ENCODE measurements around the gene ZNF827. TPM values are rescaled to one million over a fixed set of nuclear protein-coding genes. Genes with fewer than 3 reads are reported as not detected.

ZNF827 gene
- total and polyA plus RNA-seq, 2 of the 13 experiments (the other 11 are each of a cell fraction or from before 2014, with no cell fraction given), result 2.8 TPM

- TF ChIP-seq MAX (IDR thresholded peaks at IDR 0.05), result no peak
Observed at GRCh38 chr4:145732001-145732815, 206.4 kb downstream of the ZNF827 start (continued).

- POLR2A ChIA-PET, result no interaction called here
- H3K27me3 ChIP-seq (ENCODE audit: control insufficient read depth in 1 of 2, insufficient read depth in 2 of 2, low read length in 2 of 2), result peaks cover 0 to 38% of the 10 kb centered on the region in 2 experiments; a peak in 3 of 5 replicates
- 0% methylated on average over 1 of the region's 1 CpG for WGBS (ENCODE audit: low lambda C conversion rate)
- H4K20me1 ChIP-seq (ENCODE audit: insufficient read depth, low read length), result no peaks in the 10 kb centered on the region
- no peaks in the 10 kb centered on the region for H3K9me3 ChIP-seq (ENCODE audit: low read length)
- H3K27ac ChIP-seq (ENCODE audit: extremely low read length, insufficient read depth, low read length), result no peak overlapping the region
- H3K4me1 ChIP-seq (ENCODE audit: insufficient read depth, low read length), result peaks cover 16% of the 10 kb centered on the region
- no peaks in the 10 kb centered on the region for H3K79me2 ChIP-seq (ENCODE audit: insufficient read depth, low read length)
- FAIRE-seq (no peak), ATAC-seq (peak; percentile 66), DNase-seq (ENCODE audit: low spot score) (peak; percentile 77)
- H3K36me3 ChIP-seq (replicated peaks in 1 of 2; ENCODE audit: control insufficient read depth in 1 of 2, insufficient read depth in 2 of 2, low read length in 2 of 2), result no peaks in the 10 kb centered on the region
- peak overlapping the region; percentile 8; the same call in 1 of the 2 replicates for H3K4me2 ChIP-seq (ENCODE audit: low read depth, low read length)
- no peak overlapping the region for H2AFZ ChIP-seq (ENCODE audit: low read length)
- no TSS peak for BruUV-seq (replicated peaks)
- no peak overlapping the region for H3K4me3 ChIP-seq (replicated peaks in 1 of 3; ENCODE audit: insufficient read depth in 1 of 3, low read depth in 2 of 3, low read length in 3 of 3)
- intact Hi-C loops (cut with micrococcal nuclease; ENCODE audit: unreplicated experiment) (loop anchor here (1.0 to 2.0 kb wide), 2 partner anchors 112 to 205 kb away; partner anchors contain the start of gene MMAA), in situ Hi-C loops (cut with HindIII; ENCODE audit: extremely low pct_ligation_motif_present, low pct_unique_long_range_greater_than_20kb) (loop anchor here (10.0 kb wide), 1 partner anchor 204 kb away; the partner anchor contains the start of gene ZNF827)
- CTCF ChIA-PET (ENCODE audit: low intra/inter-chr PET ratio, low total read pairs), result no interaction called here
- H3K9ac ChIP-seq (ENCODE audit: insufficient read depth, low read depth, low read length), result no peak overlapping the region
- TF ChIP-seq FOXP1 (IDR thresholded peaks at IDR 0.05) (no peak), FOXP1 (CRISPR knock-in tag; IDR thresholded peaks at IDR 0.05) (0 out of 2 replicates have a peak, but pooled peaks have one; percentile 19), GATAD2A (CRISPR knock-in tag; IDR thresholded peaks at IDR 0.05) (peak; percentile 29; the same call in 1 of the 2 replicates), EEA1 (CRISPR knock-in tag; IDR thresholded peaks at IDR 0.05; ENCODE audit: borderline replicate concordance) (no peak), HNRNPL (IDR thresholded peaks at IDR 0.05; ENCODE audit: low read depth, low read length) (no peak), NFKB2 (CRISPR knock-in tag; IDR thresholded peaks at IDR 0.05; ENCODE audit: borderline replicate concordance) (no peak), ZNF670 (CRISPR knock-in tag; IDR thresholded peaks at IDR 0.05; ENCODE audit: borderline replicate concordance) (no peak), U2AF1 (optimal IDR thresholded peaks at IDR 0.05; ENCODE audit: low read depth, low read length) (no peak), RNF219 (CRISPR knock-in tag; IDR thresholded peaks at IDR 0.05) (no peak), TEF (CRISPR knock-in tag; IDR thresholded peaks at IDR 0.05) (no peak), NR2F6 (IDR thresholded peaks at IDR 0.05) (no peak), NR2F6 (CRISPR knock-in tag; IDR thresholded peaks at IDR 0.05) (0 out of 2 replicates have a peak, but pooled peaks have one; percentile 10), POGZ (CRISPR knock-in tag; IDR thresholded peaks at IDR 0.05) (no peak), ZNF710 (CRISPR knock-in tag; IDR thresholded peaks at IDR 0.05; ENCODE audit: borderline replicate concordance) (no peak), TP53 (CRISPR knock-in tag; conservative IDR thresholded peaks at IDR 0.05) (no peak), TIGD3 (CRISPR knock-in tag; IDR thresholded peaks at IDR 0.05; ENCODE audit: borderline replicate concordance) (no peak)
Observed at GRCh38 chr4:145731028-145731427, 207.6 kb downstream of the ZNF827 start.

Data from HepG2 (cell line).